Adrenal gland (tissue), 12 donors: Measurements from ENCODE around the gene LDAH. TPM values are rescaled to one million over a fixed set of nuclear protein-coding genes. Genes with fewer than 3 reads are reported as not detected.

ENCODE experiments used
- DNase-seq, 7 donors: peaks; one replicate each; pipeline ENCODE4 v3.0.0-alpha.2; 2019 to 2020
- H3K27ac ChIP-seq, 5 donors: fragments of 200-600 bp; sonication (generic) in 4 of 5; 1 replicate in 3 of 5; 2 replicates in 2 of 5; pipeline versions ENCODE4 v1.5.1 to v1.8.0; 2016 to 2020; ENCODE audit warnings: mild to moderate bottlenecking in 1 of 5
- H3K27me3 ChIP-seq: fragments of 200-600 bp; 2 replicates; pipeline ENCODE4 v1.8.0; 2021
- H3K36me3 ChIP-seq, 2 donors: fragments of 200-600 bp; replicated peaks in 1 of 2; 1 replicate in 1 of 2; 2 replicates in 1 of 2; pipeline versions ENCODE4 v1.5.1 to v1.8.0; 2018 to 2022
- H3K4me1 ChIP-seq, 2 donors: fragments of 200-600 bp; replicated peaks in 1 of 2; 1 replicate in 1 of 2; 2 replicates in 1 of 2; pipeline versions ENCODE4 v1.5.1 to v1.8.0; 2018 to 2021
- H3K4me3 ChIP-seq, 4 donors: fragments of 200-600 bp; sonication (generic) in 3 of 4; one replicate each; pipeline ENCODE4 v1.5.1; 2016 to 2018
- H3K9me3 ChIP-seq, 3 donors: fragments of 200-600 bp; sonication (generic) in 1 of 3; replicated peaks in 1 of 3; 1 replicate in 2 of 3; 2 replicates in 1 of 3; pipeline versions ENCODE4 v1.5.1 to v1.8.0; 2016 to 2021
- CTCF ChIP-seq, 6 experiments: fragments of 450-650 bp in 4 of 6; fragments of 200-600 bp in 2 of 6; sonication (generic) in 1 of 6; IDR thresholded peaks; 1 replicate in 5 of 6; 2 replicates in 1 of 6; pipeline versions ENCODE4 v1.5.1 to v1.8.0; 2016 to 2021; ENCODE audit warnings: antibody characterized with exemption in 6 of 6, mild to moderate bottlenecking in 2 of 6, moderate library complexity in 1 of 6
- POLR2A ChIP-seq, 2 donors: fragments of 450-650 bp; IDR thresholded peaks; one replicate each; pipeline ENCODE4 v1.6.1; 2017; ENCODE audit warnings: antibody characterized with exemption in 2 of 2, mild to moderate bottlenecking in 2 of 2, moderate library complexity in 1 of 2
- WGBS, 4 donors: extraction: QIAGEN DNeasy Blood & Tissue Kit in 2 of 4; methylation state at CpG; one replicate each; pipeline versions ENCODE4 v1.1.5 to v1.1.7; 2013 to 2017; 5-methylcytosine and 5-hydroxymethylcytosine counted together
- intact Hi-C, 2 donors: fragments of 100-400 bp; cut with DNase I; formaldehyde crosslinking; loops; one replicate each; pipeline versions ENCODE4 v1.14.1 to v1.15.0; 2022 to 2023
- polyA plus RNA-seq, 3 donors: library from polyadenylated mRNA; stranded (reverse); fragments of 200-250 nt in 2 of 3; fragments of 350-450 nt in 1 of 3; fragmentation: Illumina TruSeq in 1 of 3; extraction: RNeasy Lipid Tissue Mini Kit (QIAGEN cat#74804) in 1 of 3; gene quantifications; one replicate each; pipeline ENCODE4 v1.2.3, GENCODE V29; 2013 to 2014
- total RNA-seq, 9 donors: library from RNA; depleted of rRNA in 4 of 9; stranded (reverse); fragments of >200 nt in 4 of 9; fragments of 120-200 nt in 1 of 9; fragmentation: NEBNext Ultra II Directional in 1 of 9; extraction: Animal tissue kit (Norgen Biotek cat#: 25700) in 1 of 9; gene quantifications; one replicate each; pipeline versions ENCODE4 v1.1.0 to v1.2.4, GENCODE V29; 2013 to 2023
- donor health status: healthy with polysubstance abuse.
- donor health status: Bipolar disorder and iron deficiency.
- donor health status: DM: yes; HTN: yes; CAD: no.
- donor health status: DM: no; HTN: no; CAD: no.
- donor health status: DM: no; HTN: no; CAD: no.
- donor health status: DM: yes; HTN: yes; CAD: no.

Gene LDAH
- total and polyA plus RNA-seq, 12 donors, result 7.0 to 64.9 (median 31.5) TPM

- Histone ChIP-seq H3K27me3 (no peaks in the 10 kb centered on the region), H3K9me3 (no peaks in the 10 kb centered on the region), H3K36me3 (no peaks in the 10 kb centered on the region), H3K4me1 (peaks cover 0 to 4% of the 10 kb centered on the region in 2 donors), H3K4me3 (no peak overlapping the region), H3K27ac (peak overlapping the region in 1 of 5 donors; percentile 55)
- WGBS, 4 donors, result 37 to 61% (median 56%) methylated on average over 4 of the region's 4 CpGs
- intact Hi-C loops, result no loop called here
- TF ChIP-seq POLR2A (IDR thresholded peaks at IDR 0.05), result no peak
- TF ChIP-seq CTCF (IDR thresholded peaks at IDR 0.05), result no peak
- no peak for DNase-seq
Observed at GRCh38 chr2:20698916-20699613, 123.8 kb downstream of the LDAH start.

GRCh38 chr2:20697322-20697934, 125.5 kb downstream of the LDAH start:
- H3K4me1 ChIP-seq, result peaks cover 0 to 4% of the 10 kb centered on the region in 2 donors
- H3K9me3 ChIP-seq, result no peaks in the 10 kb centered on the region
- intact Hi-C loops, result no loop called here
- DNase-seq, result no peak
- TF ChIP-seq POLR2A (IDR thresholded peaks at IDR 0.05), result no peak
- TF ChIP-seq CTCF (IDR thresholded peaks at IDR 0.05), result no peak
- no peaks in the 10 kb centered on the region for H3K27me3 ChIP-seq
- H3K4me3 ChIP-seq, result no peak overlapping the region
- 96 to 98% (median 97%) methylated on average over 2 of the region's 2 CpGs for WGBS, 4 donors
- no peak overlapping the region for H3K27ac ChIP-seq
- H3K36me3 ChIP-seq, result no peaks in the 10 kb centered on the region

GRCh38 chr2:20696366-20696765, 126.5 kb downstream of the LDAH start:
- H3K36me3 ChIP-seq, result no peaks in the 10 kb centered on the region
- no peak for TF ChIP-seq POLR2A (IDR thresholded peaks at IDR 0.05)
- no peak for TF ChIP-seq CTCF (IDR thresholded peaks at IDR 0.05)
- DNase-seq, result no peak
- H3K4me1 ChIP-seq, result peaks cover 0 to 4% of the 10 kb centered on the region in 2 donors
- no peak overlapping the region for H3K27ac ChIP-seq
- WGBS, 4 donors, result 93 to 100% (median 98%) methylated on average over 2 of the region's 2 CpGs
- no peaks in the 10 kb centered on the region for H3K9me3 ChIP-seq
- no peak overlapping the region for H3K4me3 ChIP-seq
- intact Hi-C loops, result no loop called here
- H3K27me3 ChIP-seq, result no peaks in the 10 kb centered on the region

GRCh38 chr2:20693317-20693716, 129.6 kb downstream of the LDAH start:
- no peaks in the 10 kb centered on the region for H3K27me3 ChIP-seq
- DNase-seq, result no peak
- H3K4me3 ChIP-seq, result no peak overlapping the region
- no peak overlapping the region for H3K27ac ChIP-seq
- WGBS, 4 donors, result 93 to 98% (median 94%) methylated on average over 3 of the region's 3 CpGs
- no peaks in the 10 kb centered on the region for H3K4me1 ChIP-seq
- intact Hi-C loops, result no loop called here
- no peaks in the 10 kb centered on the region for H3K36me3 ChIP-seq
- no peaks in the 10 kb centered on the region for H3K9me3 ChIP-seq
- TF ChIP-seq CTCF (IDR thresholded peaks at IDR 0.05) (no peak), POLR2A (IDR thresholded peaks at IDR 0.05) (no peak)
